ENCODE measurements around the gene TMEM101. TPM values are rescaled to one million over a fixed set of nuclear protein-coding genes. Genes with fewer than 3 reads are reported as not detected.
A peak's percentile ranks its signal among the peaks of the same experiment; 100 is the strongest.
"Not testable (repeated sequence)": the region's sequence is repeated elsewhere in the genome, so short reads cannot be mapped to it uniquely, and the experiment has no call there.

TMEM101 gene
- total RNA-seq, 5 donors from 2014 or later (not counting 1 experiment from before 2014, with no cell fraction given), result 13.4 to 32.4 (median 26.6) TPM

- Mint-ChIP-seq H3K9me3 (no peaks in the 10 kb centered on the region), H3K4me1 (peaks cover 20 to 24% (median 21%) of the 10 kb centered on the region in 3 donors), H3K36me3 (peaks cover 27% of the 10 kb centered on the region), H3K27ac (peak overlapping the region in 1 of 2 donors; percentile 9), H3K27me3 (no peaks in the 10 kb centered on the region), H3K4me3 (no peak overlapping the region)
- no peaks in the 10 kb centered on the region for H3K9me3 ChIP-seq
- H3K4me3 ChIP-seq (ENCODE audit: control insufficient read depth in 1 of 2, extremely low read depth in 1 of 2, low read length in 1 of 2), result no peak overlapping the region
- 65% methylated on average over 2 of the region's 3 CpGs for WGBS (ENCODE audit: insufficient coverage)
- ChIA-PET POLR2A (interaction anchor here in 1 of 2 donors (0.6 kb wide), 1 partner anchor 961 kb away, joined by 3 read pairs; no protein-coding TSS in a partner anchor), CTCF (no interaction called here)
- no peaks in the 10 kb centered on the region for H3K27me3 ChIP-seq (replicated peaks in 1 of 2; ENCODE audit: control insufficient read depth in 2 of 2, extremely low read depth in 1 of 2, insufficient read depth in 2 of 2, low read length in 1 of 2)
- DNase-seq (no peak), ATAC-seq (replicated peaks in 1 of 4) (no peak)
- no peaks in the 10 kb centered on the region for H3K4me1 ChIP-seq (ENCODE audit: control insufficient read depth in 1 of 2, extremely low read depth in 1 of 2, insufficient read depth in 2 of 2, low read length in 2 of 2)
- H3K36me3 ChIP-seq (ENCODE audit: control insufficient read depth in 2 of 2, extremely low read depth in 1 of 2, insufficient read depth in 1 of 2, low read length in 1 of 2), result peaks cover 5 to 62% of the 10 kb centered on the region in 2 donors
- no peak overlapping the region for H3K27ac ChIP-seq (ENCODE audit: low read length)
Measured at GRCh38 chr17:44053125-44053872, 38.5 kb upstream of the TMEM101 start.

- Mint-ChIP-seq H3K4me3 (no peak overlapping the region), H3K4me1 (peaks cover 14 to 21% (median 18%) of the 10 kb centered on the region in 3 donors), H3K36me3 (peaks cover 31% of the 10 kb centered on the region), H3K27me3 (no peaks in the 10 kb centered on the region), H3K27ac (no peak overlapping the region), H3K9me3 (no peaks in the 10 kb centered on the region)
- Histone ChIP-seq H3K36me3 (ENCODE audit: control insufficient read depth in 2 of 2, extremely low read depth in 1 of 2, insufficient read depth in 1 of 2, low read length in 1 of 2) (peaks cover 7 to 61% of the 10 kb centered on the region in 2 donors), H3K4me1 (ENCODE audit: control insufficient read depth in 1 of 2, extremely low read depth in 1 of 2, insufficient read depth in 2 of 2, low read length in 2 of 2) (no peaks in the 10 kb centered on the region), H3K4me3 (ENCODE audit: control insufficient read depth in 1 of 2, extremely low read depth in 1 of 2, low read length in 1 of 2) (no peak overlapping the region), H3K27ac (ENCODE audit: low read length) (no peak overlapping the region), H3K27me3 (replicated peaks in 1 of 2; ENCODE audit: control insufficient read depth in 2 of 2, extremely low read depth in 1 of 2, insufficient read depth in 2 of 2, low read length in 1 of 2) (no peaks in the 10 kb centered on the region), H3K9me3 (no peaks in the 10 kb centered on the region)
- 96% methylated on average over 5 of the region's 9 CpGs for WGBS (ENCODE audit: insufficient coverage)
- ATAC-seq (replicated peaks in 1 of 4) (no peak), DNase-seq (no peak)
- CTCF ChIA-PET, result no interaction called here
- POLR2A ChIA-PET, result interaction anchor here in 1 of 2 donors (0.6 kb wide), 1 partner anchor 137 kb away, joined by 3 read pairs; the partner anchor contains the start of gene TMUB2
Measured at GRCh38 chr17:44049294-44050060, 34.7 kb upstream of the TMEM101 start.

GRCh38 chr17:44046893-44047292 is 32.1 kb upstream of the TMEM101 start:
- H3K9me3 Mint-ChIP-seq; H3K27ac ChIP-seq (ENCODE audit: low read length); DNase-seq; H3K27ac Mint-ChIP-seq; H3K4me3 Mint-ChIP-seq; ATAC-seq (replicated peaks in 1 of 4); H3K27me3 ChIP-seq (replicated peaks in 1 of 2; ENCODE audit: control insufficient read depth in 2 of 2, extremely low read depth in 1 of 2, insufficient read depth in 2 of 2, low read length in 1 of 2); POLR2A ChIA-PET; CTCF ChIA-PET; H3K9me3 ChIP-seq; H3K4me3 ChIP-seq (ENCODE audit: control insufficient read depth in 1 of 2, extremely low read depth in 1 of 2, low read length in 1 of 2); H3K27me3 Mint-ChIP-seq; H3K4me1 ChIP-seq (ENCODE audit: control insufficient read depth in 1 of 2, extremely low read depth in 1 of 2, insufficient read depth in 2 of 2, low read length in 2 of 2): not testable (repeated sequence)
- peaks cover 0 to 10% (median 6%) of the 10 kb centered on the region in 3 donors for H3K4me1 Mint-ChIP-seq
- no CpG with 5 or more reads among the region's 7 CpGs for WGBS (ENCODE audit: insufficient coverage)
- H3K36me3 Mint-ChIP-seq, result peaks cover 14% of the 10 kb centered on the region
- peaks cover 7 to 38% of the 10 kb centered on the region in 2 donors for H3K36me3 ChIP-seq (ENCODE audit: control insufficient read depth in 2 of 2, extremely low read depth in 1 of 2, insufficient read depth in 1 of 2, low read length in 1 of 2)

GRCh38 chr17:44045486-44045885 is 30.7 kb upstream of the TMEM101 start:
- H3K36me3 ChIP-seq (ENCODE audit: control insufficient read depth in 2 of 2, extremely low read depth in 1 of 2, insufficient read depth in 1 of 2, low read length in 1 of 2), result peaks cover 7 to 26% of the 10 kb centered on the region in 2 donors
- Mint-ChIP-seq H3K27ac (no peak overlapping the region), H3K27me3 (no peaks in the 10 kb centered on the region), H3K4me3 (no peak overlapping the region), H3K36me3 (peaks cover 18% of the 10 kb centered on the region), H3K4me1 (peaks cover 8 to 17% (median 12%) of the 10 kb centered on the region in 3 donors), H3K9me3 (no peaks in the 10 kb centered on the region)
- H3K27ac ChIP-seq (ENCODE audit: low read length), result no peak overlapping the region
- no peaks in the 10 kb centered on the region for H3K9me3 ChIP-seq
- no peak overlapping the region for H3K4me3 ChIP-seq (ENCODE audit: control insufficient read depth in 1 of 2, extremely low read depth in 1 of 2, low read length in 1 of 2)
- H3K4me1 ChIP-seq (ENCODE audit: control insufficient read depth in 1 of 2, extremely low read depth in 1 of 2, insufficient read depth in 2 of 2, low read length in 2 of 2), result no peaks in the 10 kb centered on the region
- ChIA-PET POLR2A (no interaction called here), CTCF (interaction anchor here in 1 of 2 donors (0.7 kb wide), 1 partner anchor 17 kb away, joined by 10 read pairs; no protein-coding TSS in a partner anchor)
- WGBS (ENCODE audit: insufficient coverage), result no CpG with 5 or more reads among the region's 4 CpGs
- H3K27me3 ChIP-seq (replicated peaks in 1 of 2; ENCODE audit: control insufficient read depth in 2 of 2, extremely low read depth in 1 of 2, insufficient read depth in 2 of 2, low read length in 1 of 2), result no peaks in the 10 kb centered on the region
- no peak for ATAC-seq (replicated peaks in 1 of 4)
- DNase-seq, result no peak

GRCh38 chr17:44044071-44044470 is 29.3 kb upstream of the TMEM101 start:
- H3K27ac Mint-ChIP-seq, result no peak overlapping the region

GRCh38 chr17:44043272-44043696 is 28.5 kb upstream of the TMEM101 start:
- H3K9me3 ChIP-seq, result no peaks in the 10 kb centered on the region
- Mint-ChIP-seq H3K4me3 (no peak overlapping the region), H3K36me3 (peaks cover 16% of the 10 kb centered on the region), H3K27ac (peak overlapping the region in 1 of 2 donors; percentile 39), H3K9me3 (no peaks in the 10 kb centered on the region), H3K4me1 (peaks cover 8 to 16% (median 14%) of the 10 kb centered on the region in 3 donors), H3K27me3 (no peaks in the 10 kb centered on the region)
- DNase-seq (no peak), ATAC-seq (replicated peaks in 1 of 4) (no peak)
- H3K27me3 ChIP-seq (replicated peaks in 1 of 2; ENCODE audit: control insufficient read depth in 2 of 2, extremely low read depth in 1 of 2, insufficient read depth in 2 of 2, low read length in 1 of 2), result no peaks in the 10 kb centered on the region
- no peak overlapping the region for H3K4me3 ChIP-seq (ENCODE audit: control insufficient read depth in 1 of 2, extremely low read depth in 1 of 2, low read length in 1 of 2)
- no peaks in the 10 kb centered on the region for H3K4me1 ChIP-seq (ENCODE audit: control insufficient read depth in 1 of 2, extremely low read depth in 1 of 2, insufficient read depth in 2 of 2, low read length in 2 of 2)
- ChIA-PET CTCF (interaction anchor here in 1 of 2 donors (0.7 to 4.3 kb wide), 3 partner anchors 21 to 559 kb away, joined by 3 to 34 read pairs (median 3); partner anchors contain the start of gene DHX8), POLR2A (no interaction called here)
- whole genome bisulfite sequencing (ENCODE audit: insufficient coverage), result no CpG with 5 or more reads among the region's 4 CpGs
- no peak overlapping the region for H3K27ac ChIP-seq (ENCODE audit: low read length)
- peaks cover 2 to 23% of the 10 kb centered on the region in 2 donors for H3K36me3 ChIP-seq (ENCODE audit: control insufficient read depth in 2 of 2, extremely low read depth in 1 of 2, insufficient read depth in 1 of 2, low read length in 1 of 2)

More at GRCh38 chr17:44044071-44044470, 29.3 kb upstream of the TMEM101 start:
- no peak overlapping the region for H3K4me3 Mint-ChIP-seq
- ChIA-PET CTCF (interaction anchor here (0.6 to 4.3 kb wide), 8 partner anchors 20 to 560 kb away, joined by 3 to 34 read pairs (median 4); partner anchors contain the start of genes DHX8 (in 1 of the 2), HDAC5 (in 1 of the 2) and NAGS (in 1 of the 2)), POLR2A (interaction anchor here (0.6 to 0.7 kb wide), 2 partner anchors 50 to 73 kb away, joined by 3 read pairs; no protein-coding TSS in a partner anchor)
- ATAC-seq (replicated peaks in 1 of 4) (no peak), DNase-seq (no peak)
- H3K27me3 Mint-ChIP-seq, result no peaks in the 10 kb centered on the region
- Histone ChIP-seq H3K9me3 (no peaks in the 10 kb centered on the region), H3K4me1 (ENCODE audit: control insufficient read depth in 1 of 2, extremely low read depth in 1 of 2, insufficient read depth in 2 of 2, low read length in 2 of 2) (no peaks in the 10 kb centered on the region), H3K4me3 (ENCODE audit: control insufficient read depth in 1 of 2, extremely low read depth in 1 of 2, low read length in 1 of 2) (no peak overlapping the region), H3K36me3 (ENCODE audit: control insufficient read depth in 2 of 2, extremely low read depth in 1 of 2, insufficient read depth in 1 of 2, low read length in 1 of 2) (peaks cover 7 to 21% of the 10 kb centered on the region in 2 donors), H3K27ac (ENCODE audit: low read length) (no peak overlapping the region), H3K27me3 (replicated peaks in 1 of 2; ENCODE audit: control insufficient read depth in 2 of 2, extremely low read depth in 1 of 2, insufficient read depth in 2 of 2, low read length in 1 of 2) (no peaks in the 10 kb centered on the region)
- no CpG with 5 or more reads among the region's 1 CpG for WGBS (ENCODE audit: insufficient coverage)
- peaks cover 8 to 18% (median 18%) of the 10 kb centered on the region in 3 donors for H3K4me1 Mint-ChIP-seq
- peaks cover 21% of the 10 kb centered on the region for H3K36me3 Mint-ChIP-seq
- no peaks in the 10 kb centered on the region for H3K9me3 Mint-ChIP-seq

All from T-cell (primary cell).